ENCODE measurements around the gene PRSS48.
"Not testable (repeated sequence)": the region's sequence is repeated elsewhere in the genome, so short reads cannot be mapped to it uniquely, and the experiment has no call there.

The PRSS48 gene

DNA sequence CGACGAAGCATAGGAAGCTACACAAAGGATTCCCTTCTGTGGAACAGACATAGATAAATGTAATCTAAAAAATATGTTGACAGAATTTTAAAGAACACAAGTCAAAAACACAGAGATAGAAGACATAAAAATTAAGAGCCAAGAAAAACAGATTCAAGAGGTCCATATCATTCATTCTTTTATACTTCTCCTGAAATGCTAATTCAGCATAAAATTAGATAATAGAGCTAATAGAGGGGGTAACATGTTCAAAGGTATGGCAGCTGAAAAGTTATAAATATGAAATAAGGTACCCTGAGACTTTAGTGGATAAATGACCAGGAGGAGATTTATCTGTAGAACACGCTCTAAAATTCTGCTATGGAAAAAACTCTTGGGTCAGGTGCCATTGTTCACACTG lies 37.4 kb upstream of the PRSS48 start:
- Histone ChIP-seq H3K36me3 (ENCODE audit: control insufficient read depth in 5 of 5, insufficient read depth in 5 of 5, low read length in 5 of 5) (no peaks in the 10 kb centered on the region), H3K9me3 (ENCODE audit: control insufficient read depth in 5 of 5, low read length in 5 of 5) (no peaks in the 10 kb centered on the region), H3K27me3 (ENCODE audit: control insufficient read depth in 5 of 5, insufficient read depth in 4 of 5, low read length in 5 of 5) (no peaks in the 10 kb centered on the region), H3K4me1 (ENCODE audit: control insufficient read depth in 5 of 5, insufficient read depth in 5 of 5, low read length in 5 of 5) (peaks cover 0 to 7% (median 0%) of the 10 kb centered on the region in 5 donors), H3K9ac (ENCODE audit: low read length in 5 of 5) (no peak overlapping the region), H3K4me3 (ENCODE audit: low read depth in 1 of 5, low read length in 5 of 5) (no peak overlapping the region), H3K27ac (ENCODE audit: low read depth, low read length) (no peak overlapping the region)

GRCh38 chr4:151242305-151242704 lies 34.7 kb upstream of the PRSS48 start:
- Histone ChIP-seq H3K27ac (ENCODE audit: low read depth, low read length) (no peak overlapping the region), H3K36me3 (ENCODE audit: control insufficient read depth in 5 of 5, insufficient read depth in 5 of 5, low read length in 5 of 5) (no peaks in the 10 kb centered on the region), H3K4me3 (ENCODE audit: low read depth in 1 of 5, low read length in 5 of 5) (no peak overlapping the region), H3K27me3 (ENCODE audit: control insufficient read depth in 5 of 5, insufficient read depth in 4 of 5, low read length in 5 of 5) (no peaks in the 10 kb centered on the region), H3K4me1 (ENCODE audit: control insufficient read depth in 5 of 5, insufficient read depth in 5 of 5, low read length in 5 of 5) (peaks cover 0 to 7% (median 0%) of the 10 kb centered on the region in 5 donors), H3K9ac (ENCODE audit: low read length in 5 of 5) (no peak overlapping the region), H3K9me3 (ENCODE audit: control insufficient read depth in 5 of 5, low read length in 5 of 5) (no peaks in the 10 kb centered on the region)

GRCh38 chr4:151246742-151247141 lies 30.2 kb upstream of the PRSS48 start:
- Histone ChIP-seq H3K4me1 (ENCODE audit: control insufficient read depth in 5 of 5, insufficient read depth in 5 of 5, low read length in 5 of 5) (peaks cover 0 to 3% (median 0%) of the 10 kb centered on the region in 5 donors), H3K9me3 (ENCODE audit: control insufficient read depth in 5 of 5, low read length in 5 of 5) (no peaks in the 10 kb centered on the region), H3K9ac (ENCODE audit: low read length in 5 of 5) (no peak overlapping the region), H3K27me3 (ENCODE audit: control insufficient read depth in 5 of 5, insufficient read depth in 4 of 5, low read length in 5 of 5) (no peaks in the 10 kb centered on the region), H3K4me3 (ENCODE audit: low read depth in 1 of 5, low read length in 5 of 5) (no peak overlapping the region), H3K36me3 (ENCODE audit: control insufficient read depth in 5 of 5, insufficient read depth in 5 of 5, low read length in 5 of 5) (no peaks in the 10 kb centered on the region), H3K27ac (ENCODE audit: low read depth, low read length) (no peak overlapping the region)

DNA sequence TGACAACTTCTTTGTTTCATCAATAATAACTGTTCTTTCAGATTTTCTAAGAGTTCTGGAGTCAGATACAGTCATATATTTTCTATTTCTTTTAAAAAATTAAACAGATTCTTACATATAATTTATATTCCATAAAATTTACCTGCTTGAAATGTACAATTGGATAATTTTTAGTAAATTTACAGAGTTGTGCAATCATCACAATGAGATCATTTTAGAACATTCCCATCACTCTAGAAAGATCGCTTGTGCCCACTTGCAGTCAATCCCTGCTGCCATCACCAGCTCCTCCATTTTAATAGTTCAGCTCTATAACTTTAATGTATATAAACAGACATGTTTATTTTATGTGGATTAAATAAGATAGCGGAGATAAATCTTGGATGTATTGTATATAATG lies 29.6 kb upstream of the PRSS48 start:
- H3K27me3 ChIP-seq (ENCODE audit: control insufficient read depth in 5 of 5, insufficient read depth in 4 of 5, low read length in 5 of 5), result no peaks in the 10 kb centered on the region
- no peak overlapping the region for H3K4me3 ChIP-seq (ENCODE audit: low read depth in 1 of 5, low read length in 5 of 5)
- no peaks in the 10 kb centered on the region for H3K36me3 ChIP-seq (ENCODE audit: control insufficient read depth in 5 of 5, insufficient read depth in 5 of 5, low read length in 5 of 5)
- H3K9me3 ChIP-seq (ENCODE audit: control insufficient read depth in 5 of 5, low read length in 5 of 5), result no peaks in the 10 kb centered on the region
- no peak overlapping the region for H3K27ac ChIP-seq (ENCODE audit: low read depth, low read length)
- peaks cover 0 to 10% (median 0%) of the 10 kb centered on the region in 5 donors for H3K4me1 ChIP-seq (ENCODE audit: control insufficient read depth in 5 of 5, insufficient read depth in 5 of 5, low read length in 5 of 5)
- H3K9ac ChIP-seq (ENCODE audit: low read length in 5 of 5), result no peak overlapping the region

DNA sequence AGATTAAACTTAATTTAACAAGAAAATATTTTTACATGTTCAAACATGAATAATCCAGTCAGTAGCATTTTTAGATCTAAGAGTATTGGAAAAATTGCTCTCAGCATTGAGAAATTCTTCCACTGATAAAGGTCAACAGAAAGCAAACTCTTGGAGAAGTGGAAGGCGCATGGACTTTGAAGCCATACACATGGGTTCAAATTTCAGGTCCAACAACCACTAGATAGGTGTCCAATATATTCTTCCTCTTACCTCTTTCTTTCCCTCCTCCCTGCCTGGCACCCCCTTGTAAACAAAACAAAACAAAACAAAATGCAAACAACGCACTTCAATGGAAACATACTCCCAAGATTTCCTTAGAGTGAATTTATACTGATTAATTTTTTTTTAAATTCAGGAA lies 28.4 kb upstream of the PRSS48 start:
- Histone ChIP-seq H3K4me3 (ENCODE audit: low read depth in 1 of 5, low read length in 5 of 5) (no peak overlapping the region), H3K27ac (ENCODE audit: low read depth, low read length) (no peak overlapping the region), H3K36me3 (ENCODE audit: control insufficient read depth in 5 of 5, insufficient read depth in 5 of 5, low read length in 5 of 5) (no peaks in the 10 kb centered on the region), H3K4me1 (ENCODE audit: control insufficient read depth in 5 of 5, insufficient read depth in 5 of 5, low read length in 5 of 5) (peaks cover 0 to 12% (median 0%) of the 10 kb centered on the region in 5 donors), H3K9ac (ENCODE audit: low read length in 5 of 5) (no peak overlapping the region), H3K27me3 (ENCODE audit: control insufficient read depth in 5 of 5, insufficient read depth in 4 of 5, low read length in 5 of 5) (no peaks in the 10 kb centered on the region), H3K9me3 (ENCODE audit: control insufficient read depth in 5 of 5, low read length in 5 of 5) (no peaks in the 10 kb centered on the region)

DNA sequence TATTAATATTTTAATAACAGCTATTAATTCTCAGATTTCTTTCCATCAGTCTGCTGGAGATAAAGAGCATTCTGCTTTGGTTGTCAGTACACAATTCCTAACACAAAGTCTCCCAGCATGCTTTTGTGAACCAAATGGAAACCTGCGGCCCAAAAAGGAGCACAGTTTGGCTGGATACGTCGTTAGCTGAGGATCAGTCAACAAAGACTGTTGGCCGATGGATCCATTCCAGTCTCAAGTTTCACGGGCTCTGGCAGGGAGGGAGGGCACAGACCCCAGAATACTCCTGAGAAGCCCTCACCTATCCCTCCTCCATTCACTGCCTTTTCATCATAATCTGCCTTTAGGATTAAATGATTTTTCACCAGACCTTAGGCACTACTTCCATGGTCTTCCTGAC lies 26.3 kb upstream of the PRSS48 start:
- no peak overlapping the region for H3K4me3 ChIP-seq (ENCODE audit: low read depth in 1 of 5, low read length in 5 of 5)
- H3K27me3 ChIP-seq (ENCODE audit: control insufficient read depth in 5 of 5, insufficient read depth in 4 of 5, low read length in 5 of 5), result no peaks in the 10 kb centered on the region
- H3K9ac ChIP-seq (ENCODE audit: low read length in 5 of 5), result no peak overlapping the region
- no peaks in the 10 kb centered on the region for H3K9me3 ChIP-seq (ENCODE audit: control insufficient read depth in 5 of 5, low read length in 5 of 5)
- no peak overlapping the region for H3K27ac ChIP-seq (ENCODE audit: low read depth, low read length)
- H3K36me3 ChIP-seq (ENCODE audit: control insufficient read depth in 5 of 5, insufficient read depth in 5 of 5, low read length in 5 of 5), result no peaks in the 10 kb centered on the region
- peaks cover 0 to 12% (median 0%) of the 10 kb centered on the region in 5 donors for H3K4me1 ChIP-seq (ENCODE audit: control insufficient read depth in 5 of 5, insufficient read depth in 5 of 5, low read length in 5 of 5)

GRCh38 chr4:151251603-151252304 lies 25.2 kb upstream of the PRSS48 start:
- no peak overlapping the region for H3K9ac ChIP-seq (ENCODE audit: low read length in 5 of 5)
- H3K4me1 ChIP-seq (ENCODE audit: control insufficient read depth in 5 of 5, insufficient read depth in 5 of 5, low read length in 5 of 5), result peaks cover 0 to 12% (median 0%) of the 10 kb centered on the region in 5 donors
- H3K4me3 ChIP-seq (ENCODE audit: low read depth in 1 of 5, low read length in 5 of 5), result no peak overlapping the region
- H3K9me3 ChIP-seq (ENCODE audit: control insufficient read depth in 5 of 5, low read length in 5 of 5), result no peaks in the 10 kb centered on the region
- no peaks in the 10 kb centered on the region for H3K27me3 ChIP-seq (ENCODE audit: control insufficient read depth in 5 of 5, insufficient read depth in 4 of 5, low read length in 5 of 5)
- no peak overlapping the region for H3K27ac ChIP-seq (ENCODE audit: low read depth, low read length)
- H3K36me3 ChIP-seq (ENCODE audit: control insufficient read depth in 5 of 5, insufficient read depth in 5 of 5, low read length in 5 of 5), result no peaks in the 10 kb centered on the region

DNA sequence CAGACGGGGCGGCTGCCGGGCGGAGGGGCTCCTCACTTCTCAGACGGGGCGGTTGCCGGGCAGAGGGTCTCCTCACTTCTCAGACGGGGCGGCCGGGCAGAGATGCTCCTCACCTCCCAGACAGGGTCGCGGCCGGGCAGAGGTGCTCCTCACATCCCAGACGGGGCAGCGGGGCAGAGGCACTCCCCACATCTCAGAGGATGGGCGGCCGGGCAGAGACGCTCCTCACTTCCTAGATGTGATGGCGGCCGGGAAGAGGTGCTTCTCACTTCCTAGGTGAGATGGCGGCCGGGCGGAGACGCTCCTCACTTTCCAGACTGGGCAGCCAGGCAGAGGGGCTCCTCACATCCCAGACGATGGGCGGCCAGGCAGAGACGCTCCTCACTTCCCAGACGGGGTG lies 21.7 kb upstream of the PRSS48 start:
- not testable (repeated sequence) for H3K9ac ChIP-seq (ENCODE audit: low read length in 5 of 5); H3K36me3 ChIP-seq (ENCODE audit: control insufficient read depth in 5 of 5, insufficient read depth in 5 of 5, low read length in 5 of 5); H3K27me3 ChIP-seq (ENCODE audit: control insufficient read depth in 5 of 5, insufficient read depth in 4 of 5, low read length in 5 of 5); H3K9me3 ChIP-seq (ENCODE audit: control insufficient read depth in 5 of 5, low read length in 5 of 5); H3K27ac ChIP-seq (ENCODE audit: low read depth, low read length); H3K4me3 ChIP-seq (ENCODE audit: low read depth in 1 of 5, low read length in 5 of 5)
- peaks cover 0 to 12% (median 0%) of the 10 kb centered on the region in 5 donors for H3K4me1 ChIP-seq (ENCODE audit: control insufficient read depth in 5 of 5, insufficient read depth in 5 of 5, low read length in 5 of 5)

GRCh38 chr4:151255680-151256079 lies 21.3 kb upstream of the PRSS48 start:
- peaks cover 0 to 12% (median 0%) of the 10 kb centered on the region in 5 donors for H3K4me1 ChIP-seq (ENCODE audit: control insufficient read depth in 5 of 5, insufficient read depth in 5 of 5, low read length in 5 of 5)
- H3K9me3 ChIP-seq (ENCODE audit: control insufficient read depth in 5 of 5, low read length in 5 of 5); H3K27me3 ChIP-seq (ENCODE audit: control insufficient read depth in 5 of 5, insufficient read depth in 4 of 5, low read length in 5 of 5); H3K4me3 ChIP-seq (ENCODE audit: low read depth in 1 of 5, low read length in 5 of 5); H3K27ac ChIP-seq (ENCODE audit: low read depth, low read length); H3K9ac ChIP-seq (ENCODE audit: low read length in 5 of 5); H3K36me3 ChIP-seq (ENCODE audit: control insufficient read depth in 5 of 5, insufficient read depth in 5 of 5, low read length in 5 of 5): not testable (repeated sequence)

GRCh38 chr4:151256134-151256533 lies 20.8 kb upstream of the PRSS48 start:
- Histone ChIP-seq H3K27ac (ENCODE audit: low read depth, low read length) (no peak overlapping the region), H3K36me3 (ENCODE audit: control insufficient read depth in 5 of 5, insufficient read depth in 5 of 5, low read length in 5 of 5) (no peaks in the 10 kb centered on the region), H3K9ac (ENCODE audit: low read length in 5 of 5) (no peak overlapping the region), H3K27me3 (ENCODE audit: control insufficient read depth in 5 of 5, insufficient read depth in 4 of 5, low read length in 5 of 5) (no peaks in the 10 kb centered on the region), H3K9me3 (ENCODE audit: control insufficient read depth in 5 of 5, low read length in 5 of 5) (no peaks in the 10 kb centered on the region), H3K4me1 (ENCODE audit: control insufficient read depth in 5 of 5, insufficient read depth in 5 of 5, low read length in 5 of 5) (peaks cover 0 to 12% (median 0%) of the 10 kb centered on the region in 5 donors), H3K4me3 (ENCODE audit: low read depth in 1 of 5, low read length in 5 of 5) (no peak overlapping the region)
